Activated naive CD4-positive, alpha-beta T cell treated with anti-CD3 and anti-CD28 coated beads, Interleukin-2, amount 50 U/mL, for 24 hours (primary cell): ENCODE data around the gene ESPNL.
A peak's percentile ranks its signal among the peaks of the same experiment; 100 is the strongest.

ENCODE experiments used
- H3K27ac Mint-ChIP-seq: one replicate; pipeline ENCODE4 v1.8.0; 2021; ENCODE audit warnings: mild to moderate bottlenecking, mixed read lengths
- H3K27me3 Mint-ChIP-seq: one replicate; pipeline ENCODE4 v1.8.0; 2021; ENCODE audit warnings: mixed read lengths
- H3K36me3 Mint-ChIP-seq: one replicate; pipeline ENCODE4 v1.8.0; 2021; ENCODE audit warnings: mixed read lengths
- H3K4me1 Mint-ChIP-seq: one replicate; pipeline ENCODE4 v1.8.0; 2021; ENCODE audit warnings: mixed read lengths
- H3K4me3 Mint-ChIP-seq: one replicate; pipeline ENCODE4 v1.8.0; 2021; ENCODE audit warnings: mild to moderate bottlenecking, mixed read lengths
- H3K9me3 Mint-ChIP-seq: one replicate; pipeline ENCODE4 v1.8.0; 2021; ENCODE audit warnings: mixed read lengths

Gene ESPNL

GRCh38 chr2:238145851-238146250, 45.7 kb downstream of the ESPNL start:
- Mint-ChIP-seq H3K27me3 (no peaks in the 10 kb centered on the region), H3K4me3 (no peak overlapping the region), H3K9me3 (no peaks in the 10 kb centered on the region), H3K36me3 (no peaks in the 10 kb centered on the region), H3K27ac (no peak overlapping the region), H3K4me1 (peaks cover 8% of the 10 kb centered on the region)

- Mint-ChIP-seq H3K27me3 (no peaks in the 10 kb centered on the region), H3K27ac (no peak overlapping the region), H3K9me3 (no peaks in the 10 kb centered on the region)
Observed at GRCh38 chr2:238146884-238147544, 46.9 kb downstream of the ESPNL start.

GRCh38 chr2:238148981-238149380, 48.8 kb downstream of the ESPNL start:
- Mint-ChIP-seq H3K9me3 (no peaks in the 10 kb centered on the region), H3K27ac (no peak overlapping the region), H3K36me3 (no peaks in the 10 kb centered on the region), H3K4me1 (no peaks in the 10 kb centered on the region), H3K4me3 (no peak overlapping the region), H3K27me3 (no peaks in the 10 kb centered on the region)

More at GRCh38 chr2:238146884-238147544, 46.9 kb downstream of the ESPNL start:
- H3K36me3 Mint-ChIP-seq, result no peaks in the 10 kb centered on the region
- peaks cover under 1% of the 10 kb centered on the region for H3K4me1 Mint-ChIP-seq
- H3K4me3 Mint-ChIP-seq, result no peak overlapping the region

- H3K4me3 Mint-ChIP-seq, result no peak overlapping the region
- H3K4me1 Mint-ChIP-seq, result no peaks in the 10 kb centered on the region
- no peaks in the 10 kb centered on the region for H3K36me3 Mint-ChIP-seq
- no peaks in the 10 kb centered on the region for H3K27me3 Mint-ChIP-seq
- H3K27ac Mint-ChIP-seq, result no peak overlapping the region
- H3K9me3 Mint-ChIP-seq, result no peaks in the 10 kb centered on the region
Observed at GRCh38 chr2:238149841-238150572, 49.9 kb downstream of the ESPNL start.

GRCh38 chr2:238150686-238151085, 50.5 kb downstream of the ESPNL start:
- no peak overlapping the region for H3K27ac Mint-ChIP-seq
- H3K4me3 Mint-ChIP-seq, result no peak overlapping the region
- no peaks in the 10 kb centered on the region for H3K9me3 Mint-ChIP-seq
- no peaks in the 10 kb centered on the region for H3K4me1 Mint-ChIP-seq
- H3K36me3 Mint-ChIP-seq, result no peaks in the 10 kb centered on the region
- H3K27me3 Mint-ChIP-seq, result no peaks in the 10 kb centered on the region

- no peaks in the 10 kb centered on the region for H3K9me3 Mint-ChIP-seq
- no peaks in the 10 kb centered on the region for H3K4me1 Mint-ChIP-seq
- no peak overlapping the region for H3K4me3 Mint-ChIP-seq
- no peak overlapping the region for H3K27ac Mint-ChIP-seq
- no peaks in the 10 kb centered on the region for H3K27me3 Mint-ChIP-seq
- no peaks in the 10 kb centered on the region for H3K36me3 Mint-ChIP-seq
Observed at GRCh38 chr2:238151205-238151604, 51.1 kb downstream of the ESPNL start.

- Mint-ChIP-seq H3K4me1 (no peaks in the 10 kb centered on the region), H3K27ac (no peak overlapping the region), H3K4me3 (no peak overlapping the region), H3K9me3 (no peaks in the 10 kb centered on the region), H3K36me3 (no peaks in the 10 kb centered on the region), H3K27me3 (no peaks in the 10 kb centered on the region)
Observed at GRCh38 chr2:238151628-238152235, 51.6 kb downstream of the ESPNL start.

- H3K36me3 Mint-ChIP-seq, result no peaks in the 10 kb centered on the region
- H3K27ac Mint-ChIP-seq, result no peak overlapping the region
- no peak overlapping the region for H3K4me3 Mint-ChIP-seq
- H3K27me3 Mint-ChIP-seq, result no peaks in the 10 kb centered on the region
- no peaks in the 10 kb centered on the region for H3K9me3 Mint-ChIP-seq
- no peaks in the 10 kb centered on the region for H3K4me1 Mint-ChIP-seq
Observed at GRCh38 chr2:238152771-238153688, 52.9 kb downstream of the ESPNL start.

GRCh38 chr2:238154570-238154969, 54.4 kb downstream of the ESPNL start:
- no peak overlapping the region for H3K4me3 Mint-ChIP-seq
- no peaks in the 10 kb centered on the region for H3K36me3 Mint-ChIP-seq
- peaks cover 5% of the 10 kb centered on the region for H3K4me1 Mint-ChIP-seq
- H3K27me3 Mint-ChIP-seq, result peaks cover 3% of the 10 kb centered on the region
- no peak overlapping the region for H3K27ac Mint-ChIP-seq
- H3K9me3 Mint-ChIP-seq, result no peaks in the 10 kb centered on the region

- H3K27me3 Mint-ChIP-seq, result peaks cover 3% of the 10 kb centered on the region
- no peak overlapping the region for H3K4me3 Mint-ChIP-seq
- H3K36me3 Mint-ChIP-seq, result no peaks in the 10 kb centered on the region
- H3K27ac Mint-ChIP-seq, result no peak overlapping the region
- H3K9me3 Mint-ChIP-seq, result no peaks in the 10 kb centered on the region
- H3K4me1 Mint-ChIP-seq, result peaks cover 7% of the 10 kb centered on the region
Observed at GRCh38 chr2:238155051-238155760, 55.1 kb downstream of the ESPNL start.

GRCh38 chr2:238155761-238156694, 55.9 kb downstream of the ESPNL start:
- H3K4me1 Mint-ChIP-seq, result peaks cover 7% of the 10 kb centered on the region
- H3K27me3 Mint-ChIP-seq, result peaks cover 7% of the 10 kb centered on the region
- H3K9me3 Mint-ChIP-seq, result no peaks in the 10 kb centered on the region
- H3K27ac Mint-ChIP-seq, result no peak overlapping the region
- H3K36me3 Mint-ChIP-seq, result no peaks in the 10 kb centered on the region
- no peak overlapping the region for H3K4me3 Mint-ChIP-seq

- Mint-ChIP-seq H3K36me3 (no peaks in the 10 kb centered on the region), H3K4me3 (peak overlapping the region; percentile 7), H3K27me3 (peaks cover 8% of the 10 kb centered on the region), H3K4me1 (peaks cover 7% of the 10 kb centered on the region), H3K27ac (no peak overlapping the region), H3K9me3 (no peaks in the 10 kb centered on the region)
Observed at GRCh38 chr2:238157506-238158017, 57.4 kb downstream of the ESPNL start.

GRCh38 chr2:238158018-238158508, 57.9 kb downstream of the ESPNL start:
- Mint-ChIP-seq H3K9me3 (no peaks in the 10 kb centered on the region), H3K4me3 (peak overlapping the region; percentile 11), H3K27ac (no peak overlapping the region), H3K36me3 (no peaks in the 10 kb centered on the region), H3K4me1 (peaks cover 7% of the 10 kb centered on the region), H3K27me3 (peaks cover 8% of the 10 kb centered on the region)
